Keratinocyte (primary cell): ENCODE results near the gene NUP85.
"Not testable (repeated sequence)": the region's sequence is repeated elsewhere in the genome, so short reads cannot be mapped to it uniquely, and the experiment has no call there.

Experiments used
- EZH2 ChIP-seq: IDR thresholded peaks from one replicate; pipeline ENCODE4 v1.6.1; 2012; ENCODE audit warnings: inconsistent platforms, mild to moderate bottlenecking, low read length, moderate library complexity
- TF ChIP-seq, protein P1 (sequence below), 3 experiments: IDR thresholded peaks in 1 of 3; conservative IDR thresholded peaks in 1 of 3; optimal IDR thresholded peaks in 1 of 3; 2 replicates in 2 of 3; 3 replicates in 1 of 3; pipeline versions ENCODE3 to v1.5.1; 2011; ENCODE audit warnings: low read length in 3 of 3, mild to moderate bottlenecking in 3 of 3, moderate library complexity in 2 of 3, control low read depth in 1 of 3, inconsistent platforms in 1 of 3; ENCODE audit not compliant: insufficient read depth in 2 of 3; ENCODE audit errors: extremely low read depth in 1 of 3

DNA sequence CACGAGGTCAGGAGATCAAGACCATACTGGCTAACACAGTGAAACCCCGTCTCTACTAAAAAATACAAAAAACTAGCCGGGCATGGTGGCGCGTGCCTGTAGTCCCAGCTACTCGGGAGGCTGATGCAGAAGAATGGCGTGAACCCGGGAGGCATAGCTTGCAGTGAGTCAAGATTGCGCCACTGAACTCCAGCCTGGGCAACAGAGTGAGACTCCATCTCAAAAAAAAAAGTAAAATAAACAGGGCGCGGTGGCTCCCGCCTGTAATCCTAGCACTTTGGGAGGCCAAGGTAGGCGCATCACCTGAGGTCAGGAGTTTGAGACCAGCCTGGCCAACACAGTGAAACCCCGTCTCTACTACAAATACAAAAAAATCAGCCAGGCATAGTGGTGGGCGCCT, 40.9 kb upstream of the NUP85 start:
- TF ChIP-seq, protein P1, sequence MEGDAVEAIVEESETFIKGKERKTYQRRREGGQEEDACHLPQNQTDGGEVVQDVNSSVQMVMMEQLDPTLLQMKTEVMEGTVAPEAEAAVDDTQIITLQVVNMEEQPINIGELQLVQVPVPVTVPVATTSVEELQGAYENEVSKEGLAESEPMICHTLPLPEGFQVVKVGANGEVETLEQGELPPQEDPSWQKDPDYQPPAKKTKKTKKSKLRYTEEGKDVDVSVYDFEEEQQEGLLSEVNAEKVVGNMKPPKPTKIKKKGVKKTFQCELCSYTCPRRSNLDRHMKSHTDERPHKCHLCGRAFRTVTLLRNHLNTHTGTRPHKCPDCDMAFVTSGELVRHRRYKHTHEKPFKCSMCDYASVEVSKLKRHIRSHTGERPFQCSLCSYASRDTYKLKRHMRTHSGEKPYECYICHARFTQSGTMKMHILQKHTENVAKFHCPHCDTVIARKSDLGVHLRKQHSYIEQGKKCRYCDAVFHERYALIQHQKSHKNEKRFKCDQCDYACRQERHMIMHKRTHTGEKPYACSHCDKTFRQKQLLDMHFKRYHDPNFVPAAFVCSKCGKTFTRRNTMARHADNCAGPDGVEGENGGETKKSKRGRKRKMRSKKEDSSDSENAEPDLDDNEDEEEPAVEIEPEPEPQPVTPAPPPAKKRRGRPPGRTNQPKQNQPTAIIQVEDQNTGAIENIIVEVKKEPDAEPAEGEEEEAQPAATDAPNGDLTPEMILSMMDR (optimal IDR thresholded peaks at IDR 0.05 in 1 of 3, IDR thresholded peaks at IDR 0.05 in 1 of 3, conservative IDR thresholded peaks at IDR 0.05 in 1 of 3; ENCODE audit: extremely low read depth in 1 of 3, insufficient read depth in 2 of 3, low read length in 3 of 3) = not testable (repeated sequence)
- not testable (repeated sequence) for TF ChIP-seq EZH2
